B cell (primary cell): Measurements from ENCODE around the gene TMEM9. TPM values are rescaled to one million over a fixed set of nuclear protein-coding genes. Genes with fewer than 3 reads are reported as not detected.

Experiments used
- ATAC-seq: fragments of 200-7000 bp; cut with Tn5 transposase; one replicate; pipeline ENCODE4 v1.10.0; 2021; ENCODE audit warnings: low read depth, mild to moderate bottlenecking, moderate number of reproducible peaks, moderate library complexity
- CTCF ChIA-PET: fragments of 350-600 bp; sonication (Branson Sonifier 250); formaldehyde crosslinking; loops from one replicate; lab custom pipeline; 2021; ENCODE audit warnings: antibody characterized with exemption, inconsistent platforms; lab: Charles Lee
- POLR2A ChIA-PET: fragments of 350-600 bp; sonication (Branson Sonifier 250); formaldehyde crosslinking; loops from one replicate; lab custom pipeline; 2021; ENCODE audit warnings: antibody characterized with exemption; lab: Charles Lee
- DNase-seq: peaks from one replicate; pipeline ENCODE4 v3.0.0; 2013
- H2AFZ ChIP-seq: 2 replicates; pipeline ENCODE4 v1.6.1; 2012; ENCODE audit warnings: mild to moderate bottlenecking, low read depth, low read length; ENCODE audit not compliant: insufficient read depth, poor library complexity, severe bottlenecking
- H3K27ac ChIP-seq, 2 donors: 1 replicate in 1 of 2; 2 replicates in 1 of 2; pipeline ENCODE4 v1.5.1; 2012 to 2013; ENCODE audit warnings: low read length in 2 of 2, mild to moderate bottlenecking in 2 of 2, moderate library complexity in 1 of 2
- H3K27me3 ChIP-seq, 4 experiments: fragments of 200-600 bp in 1 of 4; sonication (generic) in 1 of 4; replicated peaks in 1 of 4; 1 replicate in 2 of 4; 2 replicates in 2 of 4; pipeline versions ENCODE4 v1.6.1 to v1.7.0; 2013 to 2016; ENCODE audit warnings: low read length in 3 of 4, mild to moderate bottlenecking in 2 of 4, mixed read lengths in 1 of 4, moderate library complexity in 1 of 4; ENCODE audit not compliant: insufficient read depth in 4 of 4, control insufficient read depth in 3 of 4; ENCODE audit errors: control extremely low read depth in 1 of 4
- H3K36me3 ChIP-seq, 2 experiments: replicated peaks in 1 of 2; 1 replicate in 1 of 2; 2 replicates in 1 of 2; pipeline versions ENCODE4 v1.6.1 to v1.7.1; 2013; ENCODE audit warnings: low read length in 1 of 2; ENCODE audit not compliant: insufficient read depth in 2 of 2, control insufficient read depth in 1 of 2; ENCODE audit errors: control extremely low read depth in 1 of 2, extremely low read depth in 1 of 2
- H3K4me1 ChIP-seq, 2 donors: fragments of 200-600 bp in 1 of 2; sonication (generic) in 1 of 2; 1 replicate in 1 of 2; 2 replicates in 1 of 2; pipeline versions ENCODE4 v1.5.1 to v1.6.1; 2013 to 2017; ENCODE audit warnings: low read length in 2 of 2; ENCODE audit not compliant: control insufficient read depth in 2 of 2, insufficient read depth in 2 of 2
- H3K4me2 ChIP-seq: replicated peaks from 2 replicates; pipeline ENCODE3; 2012; ENCODE audit warnings: mild to moderate bottlenecking, low read depth, low read length; ENCODE audit not compliant: poor library complexity, severe bottlenecking
- H3K4me3 ChIP-seq, 5 experiments: fragments of 200-600 bp in 1 of 5; sonication (generic) in 1 of 5; 1 replicate in 3 of 5; 2 replicates in 2 of 5; pipeline versions ENCODE4 v1.5.1 to v1.7.0; 2011 to 2016; ENCODE audit warnings: low read length in 4 of 5, mild to moderate bottlenecking in 4 of 5, low read depth in 2 of 5, control low read depth in 1 of 5, moderate library complexity in 1 of 5; ENCODE audit not compliant: insufficient read depth in 1 of 5; ENCODE audit errors: control extremely low read depth in 1 of 5, extremely low read depth in 1 of 5
- H3K79me2 ChIP-seq: fragments of 200-600 bp; sonication (generic); one replicate; pipeline ENCODE4 v1.6.0; 2016; ENCODE audit warnings: low read length; ENCODE audit not compliant: control insufficient read depth, insufficient read depth
- H3K9ac ChIP-seq: fragments of 200-600 bp; sonication (generic); 2 replicates; pipeline ENCODE4 v1.6.1; 2017; ENCODE audit warnings: mild to moderate bottlenecking, low read length, moderate library complexity
- H3K9me3 ChIP-seq, 3 donors: one replicate each; pipeline versions ENCODE4 v1.6.1 to v1.7.1; 2013; ENCODE audit warnings: low read length in 2 of 3; ENCODE audit not compliant: control insufficient read depth in 2 of 3, insufficient read depth in 1 of 3; ENCODE audit errors: control extremely low read depth in 1 of 3
- H4K20me1 ChIP-seq: 2 replicates; pipeline ENCODE4 v1.6.0; 2012; ENCODE audit warnings: mild to moderate bottlenecking, low read length; ENCODE audit not compliant: insufficient read depth, control insufficient read depth, poor library complexity, severe bottlenecking
- H3K27ac Mint-ChIP-seq: one replicate; pipeline ENCODE4 v1.8.0; 2021; ENCODE audit warnings: mixed read lengths
- H3K27me3 Mint-ChIP-seq: one replicate; pipeline ENCODE4 v1.8.0; 2021; ENCODE audit warnings: mixed read lengths
- H3K4me1 Mint-ChIP-seq: one replicate; pipeline ENCODE4 v1.8.0; 2021; ENCODE audit warnings: mixed read lengths
- H3K4me3 Mint-ChIP-seq: one replicate; pipeline ENCODE4 v1.8.0; 2021; ENCODE audit warnings: mixed read lengths
- H3K9me3 Mint-ChIP-seq: one replicate; pipeline ENCODE4 v1.8.0; 2022; ENCODE audit warnings: mixed read lengths; ENCODE audit not compliant: insufficient read depth
- EZH2 ChIP-seq: IDR thresholded peaks from 2 replicates; pipeline ENCODE4 v1.6.1; 2012; ENCODE audit warnings: borderline replicate concordance, low read depth, mild to moderate bottlenecking, moderate library complexity, low read length; ENCODE audit not compliant: insufficient read depth, poor library complexity, severe bottlenecking
- WGBS: methylation state at CpG from one replicate; pipeline ENCODE4 v1.1.5; 2013; ENCODE audit warnings: missing lambda C conversion rate; ENCODE audit not compliant: insufficient coverage; 5-methylcytosine and 5-hydroxymethylcytosine counted together
- intact Hi-C: fragments of 100-400 bp; cut with micrococcal nuclease; formaldehyde crosslinking; loops from one replicate; pipeline ENCODE4 v1.10.0; 2022
- polyA plus RNA-seq: library from polyadenylated mRNA; depleted of rRNA; stranded (reverse); fragments of >200 nt; gene quantifications from 2 replicates; pipeline ENCODE4 v1.2.3, GENCODE V29; 2012
- total RNA-seq, 2 donors: library from RNA; stranded (reverse); fragments of 120-200 nt in 1 of 2; gene quantifications; 1 replicate in 1 of 2; 2 replicates in 1 of 2; pipeline versions ENCODE4 v1.2.3 to v1.2.4, GENCODE V29; 2013 to 2022
- TF ChIP-seq, protein P1 (sequence below): fragments of 200-600 bp; IDR thresholded peaks from one replicate; pipeline ENCODE4 v1.8.0; 2022; ENCODE audit warnings: antibody characterized with exemption, mild to moderate bottlenecking

TMEM9 gene
- total and polyA plus RNA-seq, 2 donors (not counting 1 experiment from before 2014, with no cell fraction given) = 23.6 to 29.2 TPM

GRCh38 chr1:201104141-201104540 is 50.1 kb downstream of the TMEM9 start:
- H3K79me2 ChIP-seq = no peaks in the 10 kb centered on the region
- no CpG with 5 or more reads among the region's 1 CpG for WGBS
- TF ChIP-seq, protein P1, sequence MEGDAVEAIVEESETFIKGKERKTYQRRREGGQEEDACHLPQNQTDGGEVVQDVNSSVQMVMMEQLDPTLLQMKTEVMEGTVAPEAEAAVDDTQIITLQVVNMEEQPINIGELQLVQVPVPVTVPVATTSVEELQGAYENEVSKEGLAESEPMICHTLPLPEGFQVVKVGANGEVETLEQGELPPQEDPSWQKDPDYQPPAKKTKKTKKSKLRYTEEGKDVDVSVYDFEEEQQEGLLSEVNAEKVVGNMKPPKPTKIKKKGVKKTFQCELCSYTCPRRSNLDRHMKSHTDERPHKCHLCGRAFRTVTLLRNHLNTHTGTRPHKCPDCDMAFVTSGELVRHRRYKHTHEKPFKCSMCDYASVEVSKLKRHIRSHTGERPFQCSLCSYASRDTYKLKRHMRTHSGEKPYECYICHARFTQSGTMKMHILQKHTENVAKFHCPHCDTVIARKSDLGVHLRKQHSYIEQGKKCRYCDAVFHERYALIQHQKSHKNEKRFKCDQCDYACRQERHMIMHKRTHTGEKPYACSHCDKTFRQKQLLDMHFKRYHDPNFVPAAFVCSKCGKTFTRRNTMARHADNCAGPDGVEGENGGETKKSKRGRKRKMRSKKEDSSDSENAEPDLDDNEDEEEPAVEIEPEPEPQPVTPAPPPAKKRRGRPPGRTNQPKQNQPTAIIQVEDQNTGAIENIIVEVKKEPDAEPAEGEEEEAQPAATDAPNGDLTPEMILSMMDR = no peak
- no peak for TF ChIP-seq EZH2
- H3K9ac ChIP-seq = no peak overlapping the region
- H3K36me3 ChIP-seq = no peaks in the 10 kb centered on the region
- H3K4me1 Mint-ChIP-seq = no peaks in the 10 kb centered on the region
- H3K9me3 Mint-ChIP-seq = no peaks in the 10 kb centered on the region
- H3K4me1 ChIP-seq = no peaks in the 10 kb centered on the region
- no peak overlapping the region for H3K4me2 ChIP-seq
- ATAC-seq (no peak), DNase-seq (no peak)
- H3K27me3 ChIP-seq = no peaks in the 10 kb centered on the region
- ChIA-PET CTCF (no interaction called here), POLR2A (no interaction called here)
- H3K27me3 Mint-ChIP-seq = peaks cover 7% of the 10 kb centered on the region
- H2AFZ ChIP-seq = no peak overlapping the region
- H4K20me1 ChIP-seq = no peaks in the 10 kb centered on the region
- intact Hi-C loops = no loop called here
- H3K4me3 Mint-ChIP-seq = no peak overlapping the region
- H3K27ac ChIP-seq = no peak overlapping the region
- H3K9me3 ChIP-seq = no peaks in the 10 kb centered on the region
- no peak overlapping the region for H3K4me3 ChIP-seq
- H3K27ac Mint-ChIP-seq = no peak overlapping the region

GRCh38 chr1:201103666-201104065 is 50.6 kb downstream of the TMEM9 start:
- H2AFZ ChIP-seq = no peak overlapping the region
- no peaks in the 10 kb centered on the region for H3K9me3 Mint-ChIP-seq
- H3K27ac ChIP-seq = no peak overlapping the region
- no peak overlapping the region for H3K4me3 ChIP-seq
- WGBS = 86% methylated on average over 8 of the region's 9 CpGs
- H3K79me2 ChIP-seq = no peaks in the 10 kb centered on the region
- H3K27me3 ChIP-seq = no peaks in the 10 kb centered on the region
- H3K9me3 ChIP-seq = no peaks in the 10 kb centered on the region
- CTCF ChIA-PET = no interaction called here
- H3K36me3 ChIP-seq = no peaks in the 10 kb centered on the region
- no peak overlapping the region for H3K9ac ChIP-seq
- H3K4me1 ChIP-seq = no peaks in the 10 kb centered on the region
- POLR2A ChIA-PET = no interaction called here
- no peak overlapping the region for H3K4me3 Mint-ChIP-seq
- H3K27ac Mint-ChIP-seq = no peak overlapping the region
- ATAC-seq (no peak), DNase-seq (no peak)
- H3K4me1 Mint-ChIP-seq = no peaks in the 10 kb centered on the region
- no peak for TF ChIP-seq EZH2
- TF ChIP-seq, protein P1 = no peak
- H3K4me2 ChIP-seq = no peak overlapping the region
- no peaks in the 10 kb centered on the region for H4K20me1 ChIP-seq
- intact Hi-C loops = no loop called here
- peaks cover 7% of the 10 kb centered on the region for H3K27me3 Mint-ChIP-seq
